T-helper 1 cell (primary cell): Measurements from ENCODE around the gene KCND3.

Experiments used
- DNase-seq, 5 donors: peaks; one replicate each; pipeline ENCODE4 v3.0.0-alpha.2; 2012 to 2020
- total RNA-seq, 4 donors: gene quantifications; one replicate each; lab custom pipeline; 2026; lab: John Stamatoyannopoulos, UW

KCND3 gene
- total RNA-seq: 0 to 0.31 (median 0) reads per million in 4 donors

DNA sequence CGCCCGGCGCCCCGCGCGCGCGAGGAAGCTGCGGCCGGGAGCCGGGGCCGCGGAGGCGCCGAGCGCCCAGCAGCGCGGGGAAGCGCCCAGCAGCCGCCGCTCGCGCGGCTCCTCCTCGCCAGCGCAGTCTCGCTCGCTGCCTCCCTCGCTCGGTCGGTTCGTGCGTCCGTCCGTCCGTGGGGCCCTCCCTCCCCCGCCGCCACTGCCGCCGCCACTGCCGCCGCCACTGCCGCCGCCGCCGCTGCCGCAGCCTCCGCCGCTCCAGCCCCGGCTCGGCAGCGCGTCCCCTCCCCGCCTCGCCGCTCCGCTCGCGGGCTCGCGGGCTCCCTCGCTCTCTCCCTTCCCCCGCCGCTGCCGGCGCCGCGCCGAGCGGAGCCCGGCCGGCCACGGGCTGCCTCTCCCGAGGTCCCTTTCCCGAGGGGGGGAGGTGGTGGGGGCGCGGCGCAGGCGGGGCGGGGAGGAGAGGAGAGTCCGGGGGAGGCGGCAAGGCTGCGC, at the start of gene KCND3:
TSS of gene KCND3 (minus strand) at position 138 of the 495 bp plus-strand sequence.
- no peak for DNase-seq

DNA sequence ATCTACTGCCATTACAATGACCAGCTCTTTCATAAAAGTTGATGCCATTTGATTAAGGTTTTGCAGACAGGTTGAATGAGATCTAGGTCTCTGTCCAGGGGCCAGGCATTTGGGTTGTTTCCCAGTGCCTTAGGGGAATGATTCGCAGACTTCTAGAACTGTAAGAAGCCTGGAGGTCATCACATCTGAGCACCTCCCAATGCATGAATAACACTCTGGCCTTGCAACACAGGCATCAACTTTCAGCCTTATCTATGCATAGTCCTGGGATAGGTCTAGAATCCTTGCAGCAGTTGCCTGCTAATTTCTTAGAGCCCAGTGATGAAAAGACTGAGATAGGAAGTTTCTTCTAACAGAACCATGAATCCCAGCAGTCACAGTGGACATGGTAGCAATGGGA, 44.8 kb upstream of the KCND3 start:
- no peak for DNase-seq

DNA sequence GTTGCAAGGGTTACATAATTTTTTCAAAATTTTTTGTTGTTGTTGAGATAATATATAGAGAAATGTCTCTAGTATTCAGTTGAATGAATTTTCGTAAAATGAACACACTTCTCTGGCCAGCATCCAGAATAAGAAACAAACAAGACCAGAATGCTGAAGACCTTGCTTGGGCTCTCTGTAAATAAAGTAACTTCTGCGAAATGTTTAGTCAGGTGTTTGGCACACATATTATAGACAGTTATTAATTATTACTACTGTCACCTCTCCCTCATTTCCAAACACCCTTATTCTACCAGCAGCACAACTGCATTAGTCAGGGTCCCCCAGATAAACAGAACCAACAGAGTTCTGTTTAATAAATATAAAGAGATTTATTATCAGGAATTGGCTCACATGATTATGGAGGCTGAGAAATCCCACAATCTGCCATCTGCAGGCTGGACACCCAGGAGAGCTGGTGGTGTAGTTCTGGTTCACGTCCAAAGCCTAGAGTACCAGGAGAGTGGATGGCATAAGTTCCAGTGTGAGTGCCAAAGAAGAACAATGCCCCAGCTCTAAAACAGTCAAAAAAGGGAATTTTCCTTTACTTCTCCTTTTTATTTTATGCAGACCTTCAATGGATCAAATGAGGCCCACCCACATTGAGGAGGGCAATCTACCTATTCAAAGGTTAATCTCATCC, 44.1 kb upstream of the KCND3 start:
- no peak for DNase-seq

DNA sequence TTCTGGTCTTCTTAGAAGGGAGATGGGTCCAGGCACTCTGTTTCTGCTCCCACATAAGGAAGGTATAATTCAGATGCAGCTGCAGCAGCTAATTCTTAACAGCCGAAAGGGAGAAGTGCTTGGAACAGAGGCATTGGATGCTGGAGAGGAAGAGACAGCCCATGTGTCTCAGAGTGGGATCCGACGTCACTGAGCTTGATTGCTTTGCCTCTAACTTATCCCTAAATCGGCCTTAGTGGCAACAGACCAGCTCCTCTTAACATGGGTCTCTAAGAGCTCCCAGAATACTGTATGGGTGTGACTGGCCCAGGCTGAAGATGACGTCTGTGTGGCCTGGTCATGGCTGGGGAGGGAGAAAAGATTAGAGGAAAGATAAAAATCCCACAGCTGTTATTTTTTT, 40.7 kb upstream of the KCND3 start:
- DNase-seq: no peak

DNA sequence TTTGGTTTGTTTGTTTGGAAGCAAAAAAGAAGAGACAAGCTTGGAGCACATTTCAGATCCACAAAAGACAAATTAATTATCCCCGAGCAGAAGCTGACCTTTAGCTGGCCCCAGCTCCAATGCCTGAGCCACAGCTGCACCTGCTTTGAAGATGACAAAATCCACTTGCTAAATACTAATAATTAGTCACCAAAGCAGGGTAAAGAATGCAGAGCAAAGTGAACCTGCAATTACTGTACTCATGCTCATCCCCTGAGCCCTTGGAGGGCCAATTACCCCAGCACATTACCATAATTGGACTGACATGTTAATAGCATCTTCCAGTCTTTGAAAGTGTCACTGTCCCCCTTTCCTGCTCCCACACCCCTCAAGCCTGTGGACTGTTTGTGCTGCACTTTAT, 38.2 kb upstream of the KCND3 start:
- DNase-seq: no peak

DNA sequence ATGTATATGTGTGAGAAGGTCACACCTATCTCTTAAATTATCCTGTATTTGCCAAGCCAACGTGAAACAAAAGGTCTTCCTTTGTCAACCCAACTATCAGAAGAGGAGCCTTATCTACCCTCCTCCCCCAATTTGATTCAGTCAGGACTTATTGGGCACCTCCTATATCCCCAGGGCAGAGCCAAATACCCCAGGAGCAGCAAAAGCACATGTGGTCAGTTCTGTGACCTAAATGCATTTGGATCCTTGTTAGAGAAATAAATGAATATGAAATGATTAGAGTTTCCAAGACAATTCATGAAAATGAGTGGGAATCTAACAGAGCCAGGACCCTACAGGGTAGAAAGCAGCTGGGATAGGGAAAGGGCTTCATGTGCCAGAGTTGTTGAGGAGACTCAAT, 37.0 kb upstream of the KCND3 start:
- no peak for DNase-seq

DNA sequence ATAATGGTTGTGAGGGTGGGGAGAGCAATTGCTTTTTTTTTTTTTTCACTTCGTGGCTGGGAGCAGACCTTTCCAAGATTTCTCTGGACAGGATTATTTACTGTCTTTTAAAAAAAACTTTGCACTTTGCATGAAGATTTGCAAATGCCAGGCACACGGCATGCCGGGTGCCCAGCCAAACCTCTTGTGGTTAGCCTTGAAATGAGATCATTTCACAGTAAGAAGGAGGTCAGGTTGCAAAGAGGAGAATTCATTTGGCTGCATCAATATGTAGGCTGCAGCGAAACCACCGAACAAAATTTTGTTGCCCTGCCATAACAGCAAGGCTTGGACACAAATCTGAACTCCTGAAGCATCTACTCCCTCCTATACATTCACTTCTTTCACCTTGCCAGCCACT, 36.5 kb upstream of the KCND3 start:
- no peak for DNase-seq

DNA sequence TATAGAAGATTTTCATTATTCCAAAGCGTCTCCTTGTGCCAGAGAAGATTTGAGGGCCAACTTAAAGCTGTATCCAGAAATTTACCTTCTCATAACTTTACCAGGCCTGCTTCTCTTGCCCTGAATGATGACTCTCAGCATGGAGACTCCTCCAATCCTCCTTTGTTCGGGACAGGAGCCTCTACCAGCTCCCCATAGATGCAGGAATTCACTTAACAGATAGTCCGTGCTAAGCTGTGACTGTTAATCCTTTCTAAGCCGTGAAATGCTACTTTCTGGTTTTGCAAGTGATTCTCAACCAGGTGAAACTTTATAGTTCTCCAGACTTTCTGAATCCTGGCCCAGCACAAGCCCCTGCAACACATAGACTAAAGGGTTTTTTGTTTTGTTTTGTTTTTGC, 31.8 kb upstream of the KCND3 start:
- DNase-seq: no peak

DNA sequence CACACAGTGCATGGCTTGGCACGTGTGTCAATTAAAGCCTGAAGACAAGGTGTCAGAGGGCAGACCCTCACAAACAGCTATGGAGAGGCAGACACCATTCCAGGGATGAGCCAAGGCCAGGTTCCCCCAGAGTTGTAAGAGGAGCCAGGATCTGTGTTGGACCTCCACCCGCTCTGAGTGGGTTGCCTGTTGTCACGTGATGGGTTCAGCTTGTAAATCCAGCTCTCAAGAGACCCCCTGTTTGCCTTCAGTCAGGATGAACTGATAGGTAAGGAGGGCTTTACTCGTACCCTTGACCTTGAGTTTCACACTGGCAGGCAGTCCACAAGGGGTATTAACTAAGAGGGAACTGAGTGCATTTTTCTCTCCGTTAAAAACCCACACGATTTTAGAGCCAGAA, 27.7 kb upstream of the KCND3 start:
- DNase-seq: no peak

DNA sequence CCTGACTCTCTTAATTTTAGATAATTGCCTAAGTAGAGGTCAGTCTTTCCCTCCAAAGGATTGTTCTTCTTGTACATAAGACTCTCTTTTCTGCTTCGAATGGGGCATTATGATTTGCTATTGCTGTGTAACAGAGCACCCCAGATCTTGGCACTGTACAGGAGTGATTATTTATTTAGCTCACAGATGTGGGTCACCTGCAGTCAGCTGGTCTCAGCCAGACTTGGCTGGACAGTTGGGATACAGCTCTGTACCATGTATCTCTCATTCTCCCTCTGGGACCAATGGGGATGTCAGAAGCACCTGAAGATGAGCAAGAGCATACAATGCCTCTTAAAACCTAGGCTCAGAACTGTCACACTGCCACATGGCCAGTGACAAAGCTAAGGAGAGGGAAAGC, 23.4 kb upstream of the KCND3 start:
- DNase-seq: no peak

DNA sequence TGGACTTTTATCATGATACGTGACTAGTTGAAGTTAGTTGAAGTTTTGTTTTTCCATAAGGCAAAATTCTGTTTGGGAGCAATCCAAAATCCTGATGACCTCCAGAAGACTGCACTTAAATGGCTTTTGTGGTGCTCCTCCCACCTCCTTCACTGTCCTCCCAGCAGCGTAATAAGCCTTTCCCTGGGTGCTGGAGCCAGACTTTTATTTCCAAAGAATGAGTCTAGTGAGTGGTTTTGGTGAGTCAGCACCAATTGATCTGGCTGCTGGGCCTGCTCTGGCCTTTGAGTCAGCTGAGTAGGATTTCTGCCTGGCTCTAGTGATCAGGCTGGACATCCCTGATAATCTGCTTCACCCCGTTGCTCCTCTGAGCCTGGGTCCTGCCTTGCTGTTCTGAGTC, 21.7 kb upstream of the KCND3 start:
- no peak for DNase-seq

DNA sequence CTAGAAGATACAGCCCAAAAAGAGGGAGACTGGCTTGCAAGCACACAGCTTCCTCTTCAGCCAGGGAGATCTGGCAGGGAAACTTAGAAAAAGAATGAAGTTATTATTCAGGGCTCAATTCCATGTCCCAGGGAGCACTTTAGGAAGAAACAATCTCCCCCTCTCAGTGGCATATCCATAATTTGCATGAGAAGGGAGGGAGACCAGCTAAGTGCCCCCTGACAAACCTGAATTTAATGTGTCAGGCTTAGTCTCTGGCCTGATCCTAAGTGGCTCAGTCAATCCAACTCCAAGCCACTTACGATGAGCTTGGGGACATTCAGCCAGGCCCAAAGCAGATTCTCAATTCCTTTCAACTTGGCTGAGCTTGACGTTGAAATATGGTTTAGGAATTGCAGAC, 17.7 kb upstream of the KCND3 start:
- DNase-seq: no peak

DNA sequence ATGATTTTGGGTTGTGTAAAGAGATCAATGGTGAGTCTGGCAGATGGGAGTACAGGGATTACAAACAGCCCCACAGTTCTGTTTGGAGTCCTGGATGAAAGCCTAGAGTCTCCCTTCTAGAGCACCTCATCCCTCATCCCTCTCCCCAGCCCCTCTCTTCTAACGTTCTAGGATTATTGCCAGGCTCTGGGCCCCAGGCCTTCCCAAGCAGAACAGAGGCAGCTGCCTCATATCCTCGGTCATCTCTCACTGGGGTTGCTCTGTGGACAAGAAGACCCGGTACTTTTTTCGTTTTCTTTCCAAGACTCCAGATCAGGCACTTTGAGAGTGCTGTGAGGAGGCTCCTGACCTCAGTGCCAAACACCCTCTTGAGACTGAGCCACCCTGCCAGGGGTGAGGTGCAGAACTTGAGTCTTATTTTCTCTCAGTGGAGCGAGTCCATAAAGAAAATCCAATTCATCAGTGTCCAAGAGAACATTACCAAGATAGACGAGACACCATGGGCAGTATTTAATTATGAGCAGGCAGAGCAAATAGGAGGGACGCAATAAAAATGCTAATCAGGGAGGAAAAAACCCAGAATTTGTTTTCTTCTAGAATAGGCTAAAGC, 17.1 kb upstream of the KCND3 start:
- DNase-seq: no peak

DNA sequence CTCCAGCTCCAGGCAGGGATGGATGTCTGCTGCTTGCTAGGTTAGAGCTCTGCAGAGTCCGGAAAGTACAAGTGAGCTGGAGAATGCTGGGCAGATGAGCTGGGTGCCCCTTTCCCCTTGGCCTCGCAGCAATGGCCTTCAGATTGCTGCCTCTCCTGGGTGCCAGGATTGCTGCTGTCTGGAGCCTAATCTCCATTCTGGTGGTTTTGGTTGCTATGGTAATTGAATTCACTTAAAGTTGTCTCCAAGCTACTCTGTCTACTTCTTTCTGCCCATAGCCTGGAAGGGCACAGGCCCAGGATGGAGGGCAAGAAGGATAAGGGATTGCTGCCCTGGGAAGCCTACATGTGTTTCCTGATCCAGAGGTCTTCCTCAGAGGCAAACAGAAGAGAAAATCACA, 14.6 kb upstream of the KCND3 start:
- no peak for DNase-seq

DNA sequence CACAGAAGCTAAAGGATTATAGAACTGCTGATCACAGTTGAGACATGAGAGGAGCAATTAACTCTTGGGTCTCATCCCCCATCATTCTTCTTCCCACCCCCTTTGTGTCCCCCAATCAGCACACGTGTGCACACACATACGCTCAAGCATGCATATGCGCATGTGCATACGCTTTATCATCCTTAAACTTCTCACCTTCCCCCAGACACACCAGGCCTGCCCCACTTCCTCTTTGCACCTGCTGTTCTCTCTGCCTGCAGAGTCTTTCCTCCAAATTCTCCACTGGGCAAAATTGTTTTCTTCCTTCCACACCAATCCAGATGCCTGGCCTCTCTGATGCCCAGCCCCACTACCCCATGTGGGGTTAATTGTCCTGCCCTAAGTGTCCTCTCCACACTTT, 13.0 kb upstream of the KCND3 start:
- no peak for DNase-seq

DNA sequence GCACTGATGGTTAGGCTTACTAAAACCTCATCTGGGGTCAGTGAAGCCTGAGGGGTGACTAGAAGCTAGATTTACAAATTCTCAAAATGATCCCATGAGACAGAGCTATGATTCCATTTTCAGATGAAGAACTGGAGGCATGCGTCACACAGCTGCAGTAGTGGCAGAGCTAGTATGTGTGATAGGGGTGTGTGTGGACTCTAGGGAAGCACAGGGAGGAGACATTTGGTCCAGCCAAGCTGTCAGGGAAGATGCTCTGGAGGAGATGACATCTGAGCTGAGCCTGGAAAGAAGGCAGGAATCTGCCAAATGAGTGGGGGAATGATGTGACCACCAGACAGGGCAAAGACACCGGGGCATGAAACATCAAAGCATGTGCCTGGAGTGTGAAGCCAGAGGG, 12.0 kb upstream of the KCND3 start:
- no peak for DNase-seq

DNA sequence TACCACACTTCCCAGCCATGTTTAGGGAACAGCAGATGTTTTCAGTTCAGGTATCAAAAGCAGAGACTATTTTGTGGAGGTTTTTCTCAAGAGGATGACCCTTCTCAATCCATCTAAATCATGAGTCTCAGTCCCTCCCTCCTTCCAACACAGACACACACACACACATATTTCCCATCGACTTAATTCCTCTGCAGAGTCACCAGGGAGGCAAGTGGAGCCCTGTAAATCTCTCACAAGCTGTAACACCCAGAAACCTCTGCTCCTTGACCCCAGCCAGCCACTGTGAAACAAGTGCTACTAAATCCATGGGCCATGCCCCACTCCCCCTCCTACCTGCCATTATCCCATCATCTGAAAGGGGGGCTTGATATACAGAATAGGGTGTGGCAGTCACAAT, 10.6 kb upstream of the KCND3 start:
- DNase-seq: no peak

DNA sequence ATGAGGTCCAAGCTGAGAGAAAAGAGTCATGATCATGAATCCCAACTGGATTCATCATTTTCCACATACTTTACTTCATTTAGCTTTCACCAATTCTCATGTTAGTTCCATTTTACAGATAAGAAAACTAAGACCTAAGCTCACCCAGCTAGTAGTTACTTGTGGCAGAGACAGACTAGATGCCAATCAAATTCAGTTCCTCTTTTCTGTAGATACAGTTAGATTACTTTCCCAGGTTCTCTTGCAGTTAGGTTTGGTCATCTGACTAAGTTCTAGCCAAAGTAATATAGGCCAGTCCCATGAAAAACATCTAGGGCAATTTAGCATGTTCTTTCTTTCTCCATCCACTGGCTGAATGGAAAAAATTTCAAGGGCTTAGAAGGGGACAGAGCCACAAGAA, 8.9 kb upstream of the KCND3 start:
- DNase-seq: no peak

DNA sequence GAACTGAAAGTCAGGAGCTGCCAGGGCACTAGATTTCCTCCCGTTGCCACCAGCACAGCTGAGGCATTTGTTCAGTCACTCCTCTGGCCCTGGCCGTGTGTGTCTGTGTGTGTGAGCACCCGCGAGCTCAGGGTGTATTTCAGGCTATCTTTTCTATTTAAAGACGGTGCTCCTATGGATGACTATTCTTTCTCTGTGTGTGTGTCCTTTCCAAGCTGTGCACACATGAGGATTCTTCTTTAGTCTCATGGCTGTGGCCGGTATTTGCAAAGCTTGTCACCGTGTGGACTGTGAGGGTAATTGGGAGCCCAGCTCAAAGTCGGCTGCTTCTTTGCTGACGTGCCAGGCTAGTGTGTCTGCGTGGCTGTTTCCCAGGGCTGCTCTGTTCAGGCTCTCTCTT, 3.0 kb upstream of the KCND3 start:
- no peak for DNase-seq

DNA sequence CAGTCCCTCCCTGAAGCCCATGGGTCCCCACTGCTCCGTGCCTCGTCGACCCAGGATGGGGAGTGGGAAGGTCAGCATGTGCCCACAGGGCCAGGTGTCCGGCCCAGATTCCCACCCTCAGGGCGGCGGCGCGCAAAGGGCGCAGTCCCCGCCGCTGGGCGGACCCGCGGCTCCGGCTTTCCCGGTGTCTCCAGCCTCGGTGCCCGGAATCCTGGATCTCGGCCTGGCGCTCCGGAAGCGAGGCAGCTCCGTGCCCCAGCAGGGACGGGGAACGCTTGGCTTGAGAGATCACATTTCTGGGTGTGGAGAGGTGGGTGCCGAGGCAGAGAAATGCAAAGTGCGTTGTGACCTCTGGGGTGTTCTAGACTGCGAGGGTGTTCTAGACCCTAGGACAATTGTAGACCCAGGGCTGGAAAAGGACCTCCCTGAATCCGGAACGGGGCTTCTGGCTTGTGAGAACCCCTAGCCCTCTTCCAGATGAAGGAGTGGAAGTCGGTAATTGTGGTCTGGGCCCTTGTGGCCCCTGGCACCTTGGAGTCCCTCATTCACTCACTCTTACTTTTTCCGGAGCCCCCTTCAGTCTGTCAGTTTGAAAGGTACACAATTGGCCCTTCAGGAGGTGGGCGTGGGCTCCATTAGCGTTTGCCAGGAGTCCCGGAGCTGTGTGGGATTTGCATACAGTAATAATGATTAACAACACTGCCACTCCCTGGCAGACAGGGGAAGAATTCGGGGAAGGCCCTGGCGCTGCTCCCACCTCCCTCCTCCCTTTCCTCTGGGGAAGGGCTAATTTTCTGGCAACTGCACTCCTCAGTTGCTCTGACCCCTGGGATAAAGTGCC, 1.6 kb upstream of the KCND3 start:
- no peak for DNase-seq

DNA sequence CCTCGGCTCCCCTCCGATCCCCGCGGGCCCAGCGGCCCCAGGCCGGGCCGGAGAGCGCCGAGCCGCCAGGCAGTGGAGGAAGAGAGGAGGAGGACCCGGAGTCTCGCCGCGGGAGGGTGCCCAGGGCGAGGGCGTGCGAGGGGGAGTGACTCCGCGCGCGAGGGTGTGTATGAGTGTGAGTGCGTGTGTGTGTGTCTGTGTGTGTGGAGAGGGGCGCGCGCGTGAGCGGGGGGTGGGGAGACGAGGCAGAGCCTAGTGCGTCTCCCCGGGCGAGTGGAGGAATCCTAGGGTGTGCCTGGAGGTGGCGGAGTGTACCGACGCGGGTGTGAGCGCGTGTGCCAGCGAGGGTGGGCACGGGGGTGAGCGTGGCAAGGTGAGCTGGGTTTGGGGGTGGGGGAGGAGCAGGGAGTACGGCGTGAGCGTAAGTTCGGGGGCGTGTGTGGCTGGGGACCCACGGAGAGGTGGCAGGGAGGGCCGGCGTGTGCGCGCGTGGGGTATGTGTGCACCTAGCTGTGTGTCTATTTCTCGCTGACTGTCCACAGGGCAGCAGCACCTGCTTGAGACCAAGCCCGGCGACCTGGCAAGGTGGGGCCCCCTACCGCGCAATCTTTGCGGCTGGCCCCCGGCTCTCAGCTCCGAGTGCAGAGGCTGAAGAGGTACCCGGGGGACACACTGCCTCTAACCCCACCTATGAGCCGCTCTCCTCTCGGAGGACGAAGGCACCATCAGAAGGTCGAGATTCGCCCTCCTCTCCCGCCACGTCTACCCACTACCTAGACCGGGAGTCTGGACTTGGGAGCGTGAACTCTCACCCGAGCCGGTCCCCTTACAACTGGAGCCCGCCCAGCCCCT, 784 bp upstream of the KCND3 start:
- no peak for DNase-seq

DNA sequence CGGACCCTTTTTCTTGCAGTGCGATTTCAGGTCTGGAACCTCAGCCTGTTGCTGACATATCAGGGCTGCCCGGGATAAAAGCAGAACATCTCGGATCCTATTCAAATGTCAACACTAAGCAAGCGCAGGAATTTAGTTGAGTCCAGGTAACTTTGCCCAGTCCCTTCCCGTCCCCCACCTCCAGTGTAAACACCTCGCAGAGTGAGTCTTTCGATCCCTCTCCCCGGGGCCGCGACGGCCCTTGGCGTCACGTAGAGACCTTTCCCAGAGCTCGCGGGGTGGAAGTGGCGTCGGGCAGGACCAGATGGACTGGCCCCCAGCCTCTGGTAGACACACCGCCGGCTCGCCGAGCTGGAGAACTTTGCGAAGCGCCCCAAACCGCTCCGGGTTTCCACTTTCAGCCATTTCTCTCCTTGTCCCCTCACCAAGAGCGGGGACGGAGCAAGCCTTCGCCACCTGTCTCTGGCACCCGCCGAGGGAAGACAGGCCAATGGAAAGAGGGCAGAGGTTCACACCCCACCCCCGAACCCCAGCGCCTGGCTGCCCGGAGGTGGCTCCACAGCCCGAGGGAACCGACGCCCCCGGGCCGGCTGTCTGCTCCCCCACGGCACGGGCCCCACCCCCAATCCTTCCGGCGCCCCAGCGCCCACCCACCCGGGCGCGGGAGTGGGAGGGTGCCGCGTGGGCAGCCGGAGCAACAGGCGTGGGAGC, 570 bp downstream of the KCND3 start:
- no peak for DNase-seq
